KOPT-K1 (cell line): ENCODE measurements around the gene PDZD7.
A peak's percentile ranks its signal among the peaks of the same experiment; 100 is the strongest.

ENCODE experiments used
- H3K27ac ChIP-seq: fragments of 200-600 bp; sonication (generic); 2 replicates; pipeline ENCODE4 v1.5.1; 2016; ENCODE audit warnings: antibody characterized with exemption, mild to moderate bottlenecking, low read depth, low read length; ENCODE audit not compliant: poor library complexity, severe bottlenecking
- H3K36me3 ChIP-seq: fragments of 200-600 bp; sonication (generic); 2 replicates; pipeline ENCODE4 v1.5.1; 2017; ENCODE audit warnings: antibody characterized with exemption, mild to moderate bottlenecking, low read length, moderate library complexity; ENCODE audit not compliant: insufficient read depth
- H3K9me3 ChIP-seq: fragments of 200-600 bp; sonication (generic); 2 replicates; pipeline ENCODE4 v1.5.1; 2017; ENCODE audit warnings: antibody characterized with exemption, low read length, mild to moderate bottlenecking; ENCODE audit not compliant: insufficient read depth, poor library complexity, severe bottlenecking

The PDZD7 gene

GRCh38 chr10:101031128-101031795, at the start of gene PDZD7, which contains the start of gene SFXN3:
Gene PDZD7 (minus strand): TSS chr10:101031129. CDS start chr10:101030219, 910 bp downstream.
Gene SFXN3 (plus strand): TSS chr10:101031234. CDS start chr10:101034695, 3,461 bp downstream.
- Histone ChIP-seq H3K27ac (no peak within 1 kb of the TSS), H3K36me3 (no peaks in the 10 kb centered on the region), H3K9me3 (no peaks in the 10 kb centered on the region)

- no peaks in the 10 kb centered on the region for H3K9me3 ChIP-seq
- no peaks in the 10 kb centered on the region for H3K36me3 ChIP-seq
Measured at GRCh38 chr10:101079874-101080273, 48.9 kb upstream of the PDZD7 start.

GRCh38 chr10:101076630-101077029, 45.7 kb upstream of the PDZD7 start:
- H3K27ac ChIP-seq, result no peak overlapping the region
- H3K36me3 ChIP-seq, result no peaks in the 10 kb centered on the region
- H3K9me3 ChIP-seq, result no peaks in the 10 kb centered on the region

More at GRCh38 chr10:101079874-101080273, 48.9 kb upstream of the PDZD7 start:
- no peak overlapping the region for H3K27ac ChIP-seq

- Histone ChIP-seq H3K36me3 (no peaks in the 10 kb centered on the region), H3K27ac (no peak overlapping the region), H3K9me3 (no peaks in the 10 kb centered on the region)
Measured at GRCh38 chr10:101075775-101076174, 44.8 kb upstream of the PDZD7 start.

GRCh38 chr10:101073631-101074030, 42.7 kb upstream of the PDZD7 start:
- Histone ChIP-seq H3K36me3 (no peaks in the 10 kb centered on the region), H3K9me3 (no peaks in the 10 kb centered on the region), H3K27ac (no peak overlapping the region)

- no peak overlapping the region for H3K27ac ChIP-seq
- no peaks in the 10 kb centered on the region for H3K36me3 ChIP-seq
- H3K9me3 ChIP-seq, result no peaks in the 10 kb centered on the region
Measured at GRCh38 chr10:101072923-101073322, 42.0 kb upstream of the PDZD7 start.

- Histone ChIP-seq H3K27ac (no peak overlapping the region), H3K9me3 (no peaks in the 10 kb centered on the region), H3K36me3 (no peaks in the 10 kb centered on the region)
Measured at GRCh38 chr10:101071885-101072433, 41.0 kb upstream of the PDZD7 start.

GRCh38 chr10:101071267-101071884, 40.4 kb upstream of the PDZD7 start:
- H3K36me3 ChIP-seq, result no peaks in the 10 kb centered on the region
- no peaks in the 10 kb centered on the region for H3K9me3 ChIP-seq
- H3K27ac ChIP-seq, result no peak overlapping the region

- no peak overlapping the region for H3K27ac ChIP-seq
- H3K9me3 ChIP-seq, result no peaks in the 10 kb centered on the region
- no peaks in the 10 kb centered on the region for H3K36me3 ChIP-seq
Measured at GRCh38 chr10:101070098-101070497, 39.2 kb upstream of the PDZD7 start.

GRCh38 chr10:101069441-101069840, 38.5 kb upstream of the PDZD7 start:
- Histone ChIP-seq H3K36me3 (no peaks in the 10 kb centered on the region), H3K27ac (no peak overlapping the region)

GRCh38 chr10:101067356-101068083, 36.6 kb upstream of the PDZD7 start:
- H3K27ac ChIP-seq, result peak overlapping the region; percentile 26
- no peaks in the 10 kb centered on the region for H3K36me3 ChIP-seq
- H3K9me3 ChIP-seq, result no peaks in the 10 kb centered on the region

More at GRCh38 chr10:101069441-101069840, 38.5 kb upstream of the PDZD7 start:
- H3K9me3 ChIP-seq, result no peaks in the 10 kb centered on the region

GRCh38 chr10:101066896-101067355, 36.0 kb upstream of the PDZD7 start:
- H3K36me3 ChIP-seq, result no peaks in the 10 kb centered on the region
- H3K27ac ChIP-seq, result no peak overlapping the region
- no peaks in the 10 kb centered on the region for H3K9me3 ChIP-seq

GRCh38 chr10:101066146-101066895, 35.4 kb upstream of the PDZD7 start:
- no peaks in the 10 kb centered on the region for H3K9me3 ChIP-seq
- H3K36me3 ChIP-seq, result no peaks in the 10 kb centered on the region
- H3K27ac ChIP-seq, result no peak overlapping the region

- Histone ChIP-seq H3K9me3 (no peaks in the 10 kb centered on the region), H3K36me3 (no peaks in the 10 kb centered on the region), H3K27ac (no peak overlapping the region)
Measured at GRCh38 chr10:101065481-101066145, 34.7 kb upstream of the PDZD7 start.
